Liver (tissue), 9 donors: Measurements from ENCODE around the gene TRABD. TPM values are rescaled to one million over a fixed set of nuclear protein-coding genes. Genes with fewer than 3 reads are reported as not detected.

Experiments used
- DNase-seq: peaks from one replicate; pipeline ENCODE4 v3.0.0-alpha.2; 2017; ENCODE audit warnings: low spot score
- H3K27ac ChIP-seq, 2 donors: one replicate each; pipeline ENCODE4 v1.7.0; 2013; ENCODE audit warnings: inconsistent platforms in 2 of 2, low read length in 2 of 2, control low read depth in 1 of 2, low read depth in 1 of 2, mild to moderate bottlenecking in 1 of 2
- H3K27me3 ChIP-seq, 4 donors: one replicate each; pipeline versions ENCODE4 v1.6.1 to v1.7.0; 2013; ENCODE audit warnings: low read length in 3 of 4, inconsistent platforms in 1 of 4, mild to moderate bottlenecking in 1 of 4, moderate library complexity in 1 of 4; ENCODE audit not compliant: control insufficient read depth in 4 of 4, insufficient read depth in 4 of 4
- H3K36me3 ChIP-seq, 4 donors: one replicate each; pipeline versions ENCODE4 v1.6.1 to v1.7.0; 2013; ENCODE audit warnings: low read length in 3 of 4, mild to moderate bottlenecking in 3 of 4, low read depth in 1 of 4, moderate library complexity in 1 of 4; ENCODE audit not compliant: control insufficient read depth in 4 of 4, insufficient read depth in 3 of 4
- H3K4me1 ChIP-seq, 4 donors: one replicate each; pipeline versions ENCODE4 v1.6.1 to v1.7.0; 2013; ENCODE audit warnings: low read length in 3 of 4, mild to moderate bottlenecking in 3 of 4, moderate library complexity in 1 of 4; ENCODE audit not compliant: control insufficient read depth in 4 of 4, insufficient read depth in 4 of 4
- H3K4me3 ChIP-seq, 3 donors: one replicate each; pipeline versions ENCODE4 v1.6.1 to v1.7.0; 2013; ENCODE audit warnings: low read length in 3 of 3, control low read depth in 1 of 3, low read depth in 1 of 3, mild to moderate bottlenecking in 1 of 3
- H3K9ac ChIP-seq, 2 donors: one replicate each; pipeline ENCODE4 v1.7.0; 2013; ENCODE audit warnings: low read length in 2 of 2, mild to moderate bottlenecking in 2 of 2, moderate library complexity in 2 of 2, control low read depth in 1 of 2, low read depth in 1 of 2
- H3K9me3 ChIP-seq, 4 donors: one replicate each; pipeline versions ENCODE4 v1.6.1 to v1.7.0; 2013; ENCODE audit warnings: low read length in 3 of 4; ENCODE audit not compliant: control insufficient read depth in 4 of 4
- ATF3 ChIP-seq: IDR thresholded peaks from 2 replicates; pipeline ENCODE4 v1.6.1; 2016; ENCODE audit warnings: antibody characterized with exemption
- CTCF ChIP-seq: fragments of 150-350 bp; IDR thresholded peaks from 2 replicates; pipeline ENCODE4 v1.5.1; 2017; ENCODE audit warnings: improper control_type of control experiment, low read depth, low read length; ENCODE audit not compliant: missing input control
- EGR1 ChIP-seq, 2 donors: IDR thresholded peaks; 2 replicates each; pipeline ENCODE4 v1.6.1; 2016 to 2018; ENCODE audit warnings: antibody characterized with exemption in 2 of 2, low read depth in 2 of 2
- FOXA1 ChIP-seq: IDR thresholded peaks from 2 replicates; pipeline ENCODE4 v1.6.1; 2016; ENCODE audit warnings: antibody characterized with exemption
- FOXA2 ChIP-seq: IDR thresholded peaks from 2 replicates; pipeline ENCODE4 v1.6.1; 2016; ENCODE audit warnings: antibody characterized with exemption
- GABPA ChIP-seq, 2 donors: IDR thresholded peaks in 1 of 2; conservative IDR thresholded peaks in 1 of 2; 2 replicates each; pipeline ENCODE4 v1.6.1; 2016; ENCODE audit warnings: antibody characterized with exemption in 2 of 2, mild to moderate bottlenecking in 1 of 2, moderate library complexity in 1 of 2
- HNF4A ChIP-seq, 2 donors: conservative IDR thresholded peaks; 2 replicates each; pipeline ENCODE4 v1.6.1; 2016; ENCODE audit warnings: antibody characterized with exemption in 2 of 2, mild to moderate bottlenecking in 2 of 2
- HNF4G ChIP-seq: IDR thresholded peaks from 2 replicates; pipeline ENCODE4 v1.6.1; 2016; ENCODE audit warnings: antibody characterized with exemption
- JUND ChIP-seq, 2 donors: IDR thresholded peaks; 2 replicates each; pipeline ENCODE4 v1.6.1; 2016; ENCODE audit warnings: antibody characterized with exemption in 2 of 2
- MAX ChIP-seq: IDR thresholded peaks from 2 replicates; pipeline ENCODE4 v1.6.1; 2016; ENCODE audit warnings: antibody characterized with exemption
- NR2F2 ChIP-seq: IDR thresholded peaks from 2 replicates; pipeline ENCODE4 v1.6.1; 2016; ENCODE audit warnings: antibody characterized with exemption
- RAD21 ChIP-seq, 2 donors: IDR thresholded peaks; 2 replicates each; pipeline ENCODE4 v1.6.1; 2016; ENCODE audit warnings: antibody characterized with exemption in 2 of 2, mild to moderate bottlenecking in 2 of 2
- REST ChIP-seq: IDR thresholded peaks from 2 replicates; pipeline ENCODE4 v1.6.1; 2016; ENCODE audit warnings: antibody characterized with exemption, mild to moderate bottlenecking
- RXRA ChIP-seq, 2 donors: IDR thresholded peaks; 2 replicates each; pipeline ENCODE4 v1.6.1; 2017 to 2018; ENCODE audit warnings: antibody characterized with exemption in 2 of 2, mild to moderate bottlenecking in 1 of 2
- SP1 ChIP-seq: IDR thresholded peaks from 2 replicates; pipeline ENCODE4 v1.6.1; 2018; ENCODE audit warnings: antibody characterized with exemption, mild to moderate bottlenecking
- TAF1 ChIP-seq: conservative IDR thresholded peaks from 2 replicates; pipeline ENCODE4 v1.6.1; 2016; ENCODE audit warnings: antibody characterized with exemption, mild to moderate bottlenecking
- YY1 ChIP-seq: IDR thresholded peaks from 2 replicates; pipeline ENCODE4 v1.6.1; 2016; ENCODE audit warnings: antibody characterized with exemption, mild to moderate bottlenecking
- ZBTB33 ChIP-seq: IDR thresholded peaks from 2 replicates; pipeline ENCODE4 v1.6.1; 2016; ENCODE audit warnings: antibody characterized with exemption
- WGBS: extraction: QIAGEN DNeasy Blood & Tissue Kit; methylation state at CpG from one replicate; pipeline ENCODE4 v1.1.7; 2013; 5-methylcytosine and 5-hydroxymethylcytosine counted together
- polyA plus RNA-seq, 2 donors: library from polyadenylated mRNA; stranded (reverse) in 1 of 2; unstranded in 1 of 2; fragments of 200-250 nt in 1 of 2; fragments of >200 nt in 1 of 2; fragmentation: Nextera tagmentation in 1 of 2; extraction: Ambion mirVana in 1 of 2; gene quantifications; one replicate each; pipeline versions ENCODE4 v1.2.1 to v1.2.3, GENCODE V29; 2013 to 2015
- total RNA-seq, 2 donors: library from RNA; depleted of rRNA; stranded (reverse); fragments of >200 nt; gene quantifications; one replicate each; pipeline ENCODE4 v1.2.3, GENCODE V29; 2014
- donor health status: healthy.
- donor health status: healthy.
- donor health status: healthy.
- donor health status: healthy.
- donor health status: healthy.

The TRABD gene
- total and polyA plus RNA-seq, 4 donors, result 10.5 to 29.7 (median 16.4) TPM

- TF ChIP-seq ATF3, result no peak
- TF ChIP-seq JUND (IDR thresholded peaks at IDR 0.05), result no peak
- no peak for TF ChIP-seq NR2F2
- TF ChIP-seq FOXA1, result no peak
- no peak for TF ChIP-seq YY1
- TF ChIP-seq CTCF, result no peak
- TF ChIP-seq MAX, result no peak
- no peak for TF ChIP-seq GABPA (IDR thresholded peaks at IDR 0.05 in 1 of 2, conservative IDR thresholded peaks at IDR 0.05 in 1 of 2)
- TF ChIP-seq SP1, result no peak
- TF ChIP-seq ZBTB33, result no peak
- no peak for TF ChIP-seq RAD21 (IDR thresholded peaks at IDR 0.05)
- no peak for TF ChIP-seq EGR1 (IDR thresholded peaks at IDR 0.05; ENCODE audit: low read depth in 2 of 2)
- TF ChIP-seq REST, result no peak
- no peak for TF ChIP-seq TAF1
- no peak for TF ChIP-seq HNF4G
- TF ChIP-seq HNF4A (conservative IDR thresholded peaks at IDR 0.05), result no peak
- no peak for TF ChIP-seq FOXA2
- no peak for TF ChIP-seq RXRA (IDR thresholded peaks at IDR 0.05)
- H3K4me1 ChIP-seq, result peaks cover 14 to 70% (median 51%) of the 10 kb centered on the region in 4 donors
- no peak overlapping the region for H3K4me3 ChIP-seq
- no peak overlapping the region for H3K9ac ChIP-seq
- 64% methylated on average over 18 of the region's 18 CpGs for WGBS
- no peak overlapping the region for H3K27ac ChIP-seq
- H3K9me3 ChIP-seq, result no peaks in the 10 kb centered on the region
- H3K36me3 ChIP-seq, result peaks cover 0 to 19% (median 1%) of the 10 kb centered on the region in 4 donors
- no peak for DNase-seq
- H3K27me3 ChIP-seq, result no peaks in the 10 kb centered on the region
Measured at GRCh38 chr22:50199251-50199721, 13.6 kb downstream of the TRABD start.
